ENCODE results near the gene CCNB1. TPM values are rescaled to one million over a fixed set of nuclear protein-coding genes. Genes with fewer than 3 reads are reported as not detected.

The CCNB1 gene
- polyA plus RNA-seq, 1 donor (not counting 4 experiments of a cell fraction or from before 2014, with no cell fraction given) = 126 TPM

- no peak for DNase-seq (ENCODE audit: low read depth, low spot score)
- no peak overlapping the region for H3K4me3 ChIP-seq (ENCODE audit: control insufficient read depth in 2 of 3, extremely low read depth in 1 of 3, insufficient read depth in 2 of 3, low read depth in 1 of 3, low read length in 3 of 3)
- H3K4me1 ChIP-seq (ENCODE audit: control insufficient read depth, extremely low read depth, insufficient read depth, low read length) = peaks cover 3% of the 10 kb centered on the region
- no peak overlapping the region for H3K9ac ChIP-seq (ENCODE audit: control insufficient read depth, extremely low read depth, insufficient read depth, low read length)
- H3K79me2 ChIP-seq (ENCODE audit: control insufficient read depth, insufficient read depth, low read length) = no peaks in the 10 kb centered on the region
- dilution Hi-C loops (cut with MboI; ENCODE audit: extremely low pct_ligation_motif_present, low sequenced_read_pairs) = no loop called here
- H3K9me3 ChIP-seq (ENCODE audit: control insufficient read depth, low read depth, low read length) = no peaks in the 10 kb centered on the region
- H3K4me2 ChIP-seq (ENCODE audit: control insufficient read depth, extremely low read depth, insufficient read depth, low read depth, low read length) = no peak overlapping the region
- TF ChIP-seq CTCF (optimal IDR thresholded peaks at IDR 0.05 in 1 of 3, IDR thresholded peaks at IDR 0.05 in 1 of 3, conservative IDR thresholded peaks at IDR 0.05 in 1 of 3; ENCODE audit: extremely low read depth in 1 of 3, insufficient read depth in 2 of 3, low read length in 3 of 3) (no peak), EZH2 (IDR thresholded peaks at IDR 0.05; ENCODE audit: low read length) (no peak)
- H3K36me3 ChIP-seq (ENCODE audit: control insufficient read depth in 2 of 2, extremely low read depth in 1 of 2, insufficient read depth in 2 of 2, low read length in 2 of 2) = peaks cover 2 to 6% of the 10 kb centered on the region in 2 experiments
- no peak overlapping the region for H3K27ac ChIP-seq (ENCODE audit: control insufficient read depth, insufficient read depth, low read length)
- H3K27me3 ChIP-seq (ENCODE audit: control insufficient read depth, extremely low read depth, insufficient read depth, low read length) = no peaks in the 10 kb centered on the region
- no peaks in the 10 kb centered on the region for H4K20me1 ChIP-seq (ENCODE audit: control insufficient read depth, extremely low read depth, insufficient read depth, low read length)
- FAIRE-seq = no peak
- no peaks in the 10 kb centered on the region for H3K9me1 ChIP-seq (ENCODE audit: control insufficient read depth, extremely low read depth, insufficient read depth, low read length)
- H2AFZ ChIP-seq (ENCODE audit: control insufficient read depth, low read length) = no peak overlapping the region
These were observed 36.7 kb upstream of the CCNB1 start for GRCh38 chr5:69130241-69130640.

GRCh38 chr5:69131304-69131703 lies 35.6 kb upstream of the CCNB1 start:
- H3K79me2 ChIP-seq (ENCODE audit: control insufficient read depth, insufficient read depth, low read length) = no peaks in the 10 kb centered on the region
- H3K9me1 ChIP-seq (ENCODE audit: control insufficient read depth, extremely low read depth, insufficient read depth, low read length) = no peaks in the 10 kb centered on the region
- no peaks in the 10 kb centered on the region for H3K27me3 ChIP-seq (ENCODE audit: control insufficient read depth, extremely low read depth, insufficient read depth, low read length)
- H3K4me3 ChIP-seq (ENCODE audit: control insufficient read depth in 2 of 3, extremely low read depth in 1 of 3, insufficient read depth in 2 of 3, low read depth in 1 of 3, low read length in 3 of 3) = no peak overlapping the region
- TF ChIP-seq CTCF (optimal IDR thresholded peaks at IDR 0.05 in 1 of 3, IDR thresholded peaks at IDR 0.05 in 1 of 3, conservative IDR thresholded peaks at IDR 0.05 in 1 of 3; ENCODE audit: extremely low read depth in 1 of 3, insufficient read depth in 2 of 3, low read length in 3 of 3) (no peak), EZH2 (IDR thresholded peaks at IDR 0.05; ENCODE audit: low read length) (no peak)
- H3K27ac ChIP-seq (ENCODE audit: control insufficient read depth, insufficient read depth, low read length) = no peak overlapping the region
- H3K9ac ChIP-seq (ENCODE audit: control insufficient read depth, extremely low read depth, insufficient read depth, low read length) = no peak overlapping the region
- H2AFZ ChIP-seq (ENCODE audit: control insufficient read depth, low read length) = no peak overlapping the region
- H3K4me1 ChIP-seq (ENCODE audit: control insufficient read depth, extremely low read depth, insufficient read depth, low read length) = peaks cover 3% of the 10 kb centered on the region
- no peak for FAIRE-seq
- no peak overlapping the region for H3K4me2 ChIP-seq (ENCODE audit: control insufficient read depth, extremely low read depth, insufficient read depth, low read depth, low read length)
- no peaks in the 10 kb centered on the region for H3K9me3 ChIP-seq (ENCODE audit: control insufficient read depth, low read depth, low read length)
- peaks cover 2 to 6% of the 10 kb centered on the region in 2 experiments for H3K36me3 ChIP-seq (ENCODE audit: control insufficient read depth in 2 of 2, extremely low read depth in 1 of 2, insufficient read depth in 2 of 2, low read length in 2 of 2)
- H4K20me1 ChIP-seq (ENCODE audit: control insufficient read depth, extremely low read depth, insufficient read depth, low read length) = no peaks in the 10 kb centered on the region
- DNase-seq (ENCODE audit: low read depth, low spot score) = no peak
- dilution Hi-C loops (cut with MboI; ENCODE audit: extremely low pct_ligation_motif_present, low sequenced_read_pairs) = no loop called here

Data from keratinocyte (primary cell).